CD4-positive, alpha-beta T cell (primary cell): Measurements from ENCODE around the gene NAA10. TPM values are rescaled to one million over a fixed set of nuclear protein-coding genes. Genes with fewer than 3 reads are reported as not detected.

Experiments used
- ATAC-seq: fragments of 200-7000 bp; cut with Tn5 transposase; one replicate; pipeline ENCODE4 v1.10.0; 2022; ENCODE audit warnings: mild to moderate bottlenecking; ENCODE audit not compliant: poor library complexity
- CTCF ChIA-PET: fragments of 350-600 bp; sonication (Branson Sonifier 250); formaldehyde crosslinking; loops from one replicate; lab custom pipeline; 2021; ENCODE audit warnings: antibody characterized with exemption, inconsistent platforms; lab: Charles Lee
- POLR2A ChIA-PET: fragments of 350-600 bp; sonication (Branson Sonifier 250); formaldehyde crosslinking; loops from one replicate; lab custom pipeline; 2021; ENCODE audit warnings: antibody characterized with exemption, inconsistent platforms; lab: Charles Lee
- DNase-seq, 14 experiments: peaks; one replicate each; pipeline ENCODE4 v3.0.0-alpha.2; 2013 to 2020; ENCODE audit warnings: mixed read lengths in 2 of 14
- H3K27ac ChIP-seq, 2 donors: one replicate each; pipeline versions ENCODE4 v1.5.1 to v1.7.0; 2013; ENCODE audit warnings: low read length in 2 of 2, low read depth in 1 of 2, mild to moderate bottlenecking in 1 of 2
- H3K27me3 ChIP-seq, 2 experiments: 1 replicate in 1 of 2; 2 replicates in 1 of 2; pipeline versions ENCODE4 v1.6.1 to v1.7.0; 2013; ENCODE audit warnings: low read length in 2 of 2, control low read depth in 1 of 2, mild to moderate bottlenecking in 1 of 2, moderate library complexity in 1 of 2; ENCODE audit not compliant: insufficient read depth in 2 of 2, control insufficient read depth in 1 of 2
- H3K36me3 ChIP-seq: one replicate; pipeline ENCODE4 v1.6.1; 2013; ENCODE audit warnings: low read length, control low read depth; ENCODE audit not compliant: insufficient read depth
- H3K4me1 ChIP-seq: one replicate; pipeline ENCODE4 v1.6.1; 2013; ENCODE audit warnings: low read length, control low read depth; ENCODE audit not compliant: insufficient read depth
- H3K4me3 ChIP-seq: one replicate; pipeline ENCODE4 v1.5.1; 2013; ENCODE audit warnings: mild to moderate bottlenecking, low read length, moderate library complexity
- H3K9me3 ChIP-seq, 2 experiments: 1 replicate in 1 of 2; 2 replicates in 1 of 2; pipeline versions ENCODE4 v1.6.1 to v1.7.0; 2013; ENCODE audit warnings: low read length in 2 of 2, mild to moderate bottlenecking in 2 of 2, control low read depth in 1 of 2, moderate library complexity in 1 of 2; ENCODE audit not compliant: control insufficient read depth in 1 of 2, insufficient read depth in 1 of 2
- H3K27ac Mint-ChIP-seq: one replicate; pipeline ENCODE4 v1.8.0; 2020; ENCODE audit warnings: mixed read lengths
- H3K27me3 Mint-ChIP-seq: one replicate; pipeline ENCODE4 v1.8.0; 2021; ENCODE audit warnings: mixed read lengths
- H3K36me3 Mint-ChIP-seq: one replicate; pipeline ENCODE4 v1.8.0; 2021; ENCODE audit warnings: low read depth, mixed read lengths
- H3K4me1 Mint-ChIP-seq: one replicate; pipeline ENCODE4 v1.8.0; 2021; ENCODE audit warnings: low read depth, mixed read lengths
- H3K4me3 Mint-ChIP-seq: one replicate; pipeline ENCODE4 v1.8.0; 2020; ENCODE audit warnings: mild to moderate bottlenecking, mixed read lengths
- H3K9me3 Mint-ChIP-seq: one replicate; pipeline ENCODE4 v1.8.0; 2020; ENCODE audit warnings: mixed read lengths
- intact Hi-C, 2 experiments: fragments of 100-400 bp; cut with DNase I in 1 of 2; cut with micrococcal nuclease in 1 of 2; formaldehyde crosslinking; loops; one replicate each; pipeline versions ENCODE4 v1.15.1 to v1.9.0; 2023 to 2025; cut with DNase I, micrococcal nuclease
- total RNA-seq, 174 experiments: library from RNA in 2 of 174; stranded (reverse) in 2 of 174; gene quantifications; one replicate each; pipeline ENCODE4 v1.2.3 and lab custom pipeline; 2021 to 2026
- TF ChIP-seq, protein P1 (sequence below): fragments of 200-600 bp; IDR thresholded peaks from one replicate; pipeline ENCODE4 v1.8.0; 2022; ENCODE audit warnings: antibody characterized with exemption, mild to moderate bottlenecking

The NAA10 gene
- total RNA-seq, 2 experiments from 2014 or later = 41.5 to 42.0 TPM

GRCh38 chrX:153903991-153904957 lies 30.6 kb downstream of the NAA10 start, which contains the start of gene AVPR2:
AVPR2 (plus strand) TSS chrX:153904673; CDS start chrX:153905146, 473 bp downstream.
- H3K27ac ChIP-seq = no peak within 1 kb of the TSS
- ATAC-seq (peak; percentile 50), DNase-seq (peak in 3 of 14 experiments; percentile 6 to 24 (median 15))
- Mint-ChIP-seq H3K4me1 (peaks cover 47% of the 10 kb centered on the region), H3K36me3 (peaks cover 9% of the 10 kb centered on the region), H3K27ac (peak within 1 kb of the TSS; percentile 83), H3K27me3 (no peaks in the 10 kb centered on the region), H3K4me3 (peak within 1 kb of the TSS; percentile 63), H3K9me3 (no peaks in the 10 kb centered on the region)
- ChIA-PET CTCF (no interaction called here), POLR2A (interaction anchor here (0.6 to 7.3 kb wide), 3 partner anchors 18 to 110 kb away, joined by 3 to 63 read pairs (median 5); partner anchors contain the start of genes ARHGAP4, IDH3G and SSR4)
- peak within 1 kb of the TSS; percentile 3 for H3K4me3 ChIP-seq
- TF ChIP-seq, protein P1, sequence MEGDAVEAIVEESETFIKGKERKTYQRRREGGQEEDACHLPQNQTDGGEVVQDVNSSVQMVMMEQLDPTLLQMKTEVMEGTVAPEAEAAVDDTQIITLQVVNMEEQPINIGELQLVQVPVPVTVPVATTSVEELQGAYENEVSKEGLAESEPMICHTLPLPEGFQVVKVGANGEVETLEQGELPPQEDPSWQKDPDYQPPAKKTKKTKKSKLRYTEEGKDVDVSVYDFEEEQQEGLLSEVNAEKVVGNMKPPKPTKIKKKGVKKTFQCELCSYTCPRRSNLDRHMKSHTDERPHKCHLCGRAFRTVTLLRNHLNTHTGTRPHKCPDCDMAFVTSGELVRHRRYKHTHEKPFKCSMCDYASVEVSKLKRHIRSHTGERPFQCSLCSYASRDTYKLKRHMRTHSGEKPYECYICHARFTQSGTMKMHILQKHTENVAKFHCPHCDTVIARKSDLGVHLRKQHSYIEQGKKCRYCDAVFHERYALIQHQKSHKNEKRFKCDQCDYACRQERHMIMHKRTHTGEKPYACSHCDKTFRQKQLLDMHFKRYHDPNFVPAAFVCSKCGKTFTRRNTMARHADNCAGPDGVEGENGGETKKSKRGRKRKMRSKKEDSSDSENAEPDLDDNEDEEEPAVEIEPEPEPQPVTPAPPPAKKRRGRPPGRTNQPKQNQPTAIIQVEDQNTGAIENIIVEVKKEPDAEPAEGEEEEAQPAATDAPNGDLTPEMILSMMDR = no peak
- H3K27me3 ChIP-seq = no peaks in the 10 kb centered on the region
- peaks cover 58% of the 10 kb centered on the region for H3K4me1 ChIP-seq
- H3K36me3 ChIP-seq = peaks cover 7% of the 10 kb centered on the region
- no peaks in the 10 kb centered on the region for H3K9me3 ChIP-seq
- intact Hi-C loops = loop anchor here in 1 of 2 experiments (5.0 kb wide), 1 partner anchor 77 kb away; no protein-coding TSS in a partner anchor

DNA sequence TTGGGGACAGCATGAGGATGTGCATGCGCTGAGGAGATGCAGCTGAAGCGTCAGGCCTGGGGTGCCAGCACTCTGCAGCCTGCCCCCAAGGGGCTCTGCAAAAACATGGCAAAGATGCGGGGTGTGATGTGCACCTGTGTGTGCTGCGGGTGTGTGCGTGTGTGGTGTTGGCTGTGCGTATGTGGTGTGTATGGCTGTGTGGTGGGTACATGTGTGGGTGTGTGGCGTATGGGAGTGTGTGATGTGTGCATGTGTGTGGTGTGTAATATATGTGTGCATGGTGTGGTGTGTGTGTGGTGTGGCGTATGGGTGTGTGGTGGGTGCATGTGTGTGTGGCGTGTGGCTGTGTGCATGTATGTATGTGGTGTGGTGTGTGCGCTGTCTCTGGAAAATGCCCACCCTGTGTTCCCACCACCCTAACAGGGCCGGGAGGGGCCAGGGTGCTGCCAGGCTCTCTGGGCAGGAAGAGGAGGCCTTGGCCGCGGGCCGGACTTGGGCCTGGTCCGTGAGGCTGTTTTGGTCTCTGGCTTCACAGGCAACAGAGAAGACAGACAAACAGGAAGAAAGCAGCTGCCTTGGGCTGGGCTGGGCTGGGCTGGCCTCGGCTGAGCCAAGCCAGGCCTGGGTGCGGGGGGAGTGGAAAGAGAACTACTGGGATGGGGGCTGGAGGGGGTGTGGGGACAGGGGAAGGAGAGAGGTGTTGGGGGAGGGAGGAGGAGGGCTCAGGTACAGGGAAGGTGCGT lies 31.4 kb downstream of the NAA10 start:
- DNase-seq (peak in 1 of 14 experiments; percentile 10), ATAC-seq (peak; percentile 3)
- POLR2A ChIA-PET = interaction anchor here (0.6 to 7.3 kb wide), 3 partner anchors 19 to 109 kb away, joined by 3 to 63 read pairs (median 5); partner anchors contain the start of genes ARHGAP4, IDH3G and SSR4
- H3K9me3 ChIP-seq = no peaks in the 10 kb centered on the region
- intact Hi-C loops = loop anchor here in 1 of 2 experiments (5.0 kb wide), 1 partner anchor 76 kb away; no protein-coding TSS in a partner anchor
- Mint-ChIP-seq H3K4me3 (peak overlapping the region; percentile 63), H3K9me3 (no peaks in the 10 kb centered on the region), H3K27ac (peak overlapping the region; percentile 83), H3K4me1 (peaks cover 47% of the 10 kb centered on the region), H3K36me3 (peaks cover 6% of the 10 kb centered on the region), H3K27me3 (no peaks in the 10 kb centered on the region)
- CTCF ChIA-PET = no interaction called here
- TF ChIP-seq, protein P1 = no peak
- no peak overlapping the region for H3K4me3 ChIP-seq
- H3K27me3 ChIP-seq = no peaks in the 10 kb centered on the region
- no peak overlapping the region for H3K27ac ChIP-seq
- H3K36me3 ChIP-seq = no peaks in the 10 kb centered on the region
- peaks cover 58% of the 10 kb centered on the region for H3K4me1 ChIP-seq

DNA sequence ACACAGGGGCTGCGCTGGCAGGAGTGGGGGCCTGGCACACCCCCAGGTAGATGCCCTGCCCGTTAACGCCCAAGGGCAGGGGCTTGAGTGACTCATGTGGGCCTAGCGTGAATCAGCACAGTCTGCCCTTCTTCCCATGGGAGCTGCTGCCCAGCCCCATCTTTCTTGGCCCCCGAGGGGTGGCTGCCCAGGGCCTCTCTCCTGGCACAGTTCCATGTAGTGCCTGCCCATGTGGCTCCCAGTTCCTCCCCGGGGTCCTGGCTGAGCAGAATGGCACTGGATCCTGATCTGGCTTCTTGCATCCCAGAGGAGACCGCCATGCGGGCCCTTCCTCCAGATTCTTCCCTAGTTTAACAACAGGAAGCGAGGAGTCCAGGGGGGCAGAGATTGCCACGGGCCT lies 32.5 kb downstream of the NAA10 start:
- no peaks in the 10 kb centered on the region for H3K9me3 ChIP-seq
- no peak overlapping the region for H3K27ac ChIP-seq
- H3K36me3 Mint-ChIP-seq = no peaks in the 10 kb centered on the region
- H3K4me1 ChIP-seq = peaks cover 58% of the 10 kb centered on the region
- H3K27me3 Mint-ChIP-seq = no peaks in the 10 kb centered on the region
- H3K4me1 Mint-ChIP-seq = peaks cover 47% of the 10 kb centered on the region
- ChIA-PET CTCF (no interaction called here), POLR2A (interaction anchor here (1.5 to 7.3 kb wide), 2 partner anchors 20 to 24 kb away, joined by 5 to 63 read pairs; partner anchors contain the start of gene ARHGAP4)
- H3K4me3 ChIP-seq = no peak overlapping the region
- H3K36me3 ChIP-seq = no peaks in the 10 kb centered on the region
- no peak for ATAC-seq
- no peak for DNase-seq
- no peaks in the 10 kb centered on the region for H3K27me3 ChIP-seq
- intact Hi-C loops = loop anchor here in 1 of 2 experiments (5.0 kb wide), 1 partner anchor 75 kb away; no protein-coding TSS in a partner anchor
- H3K27ac Mint-ChIP-seq = no peak overlapping the region
- TF ChIP-seq, protein P1 = no peak
- no peak overlapping the region for H3K4me3 Mint-ChIP-seq
- H3K9me3 Mint-ChIP-seq = no peaks in the 10 kb centered on the region
